Erythroblast (primary cell): ENCODE results near the gene DCUN1D3.

ENCODE experiments used
- GATA1 ChIP-seq: IDR thresholded peaks from 2 replicates; pipeline ENCODE4 v1.6.1; 2011; ENCODE audit warnings: low read depth, mild to moderate bottlenecking, control low read depth, low read length, moderate library complexity
- POLR2A ChIP-seq: IDR thresholded peaks from 2 replicates; pipeline ENCODE4 v1.6.1; 2011; ENCODE audit warnings: mild to moderate bottlenecking, low read length

DNA sequence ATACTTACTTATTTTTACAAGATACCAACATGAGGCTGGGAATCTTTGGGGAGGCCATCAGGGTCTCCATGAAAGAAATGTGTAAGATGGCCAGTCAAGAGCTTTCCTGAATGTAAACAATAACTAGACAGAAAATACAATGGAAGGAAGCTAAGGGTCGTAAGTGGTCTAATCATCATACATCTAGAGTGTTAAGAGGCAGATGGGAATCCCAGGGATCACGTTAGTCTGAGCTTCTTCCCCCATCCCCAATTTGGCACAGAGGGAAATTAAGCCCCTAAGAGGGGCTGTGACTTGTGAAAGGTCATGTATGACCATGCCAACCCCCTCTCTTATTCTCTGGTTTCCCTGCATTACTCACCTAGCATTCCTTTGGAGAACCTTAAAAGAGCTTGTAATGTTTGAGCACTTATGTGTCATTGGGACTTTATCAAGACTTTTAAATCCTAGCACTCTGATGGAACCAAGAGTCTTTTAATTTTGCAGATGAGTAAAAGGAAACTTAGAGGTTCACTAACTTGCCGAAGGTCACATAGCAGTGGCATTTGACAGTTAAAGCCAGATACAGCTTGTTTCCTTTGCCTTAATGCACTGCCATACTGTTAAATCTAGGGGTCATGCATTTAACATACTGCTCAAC is 46.1 kb downstream of the DCUN1D3 start:
- TF ChIP-seq POLR2A (no peak), GATA1 (no peak)
